Fibroblast of lung (primary cell): ENCODE measurements around the gene CAVIN1.

ENCODE experiments used
- EZH2 ChIP-seq: IDR thresholded peaks from 2 replicates; pipeline ENCODE4 v1.5.1; 2012; ENCODE audit warnings: low read length, control low read depth, mild to moderate bottlenecking; ENCODE audit errors: missing control alignments
- TF ChIP-seq, protein P1 (sequence below), 2 donors: IDR thresholded peaks in 1 of 2; conservative IDR thresholded peaks in 1 of 2; 1 replicate in 1 of 2; 2 replicates in 1 of 2; pipeline ENCODE4 v1.5.1; 2011 to 2012; ENCODE audit warnings: low read length in 2 of 2, control low read depth in 1 of 2, inconsistent platforms in 1 of 2, low read depth in 1 of 2, mild to moderate bottlenecking in 1 of 2

DNA sequence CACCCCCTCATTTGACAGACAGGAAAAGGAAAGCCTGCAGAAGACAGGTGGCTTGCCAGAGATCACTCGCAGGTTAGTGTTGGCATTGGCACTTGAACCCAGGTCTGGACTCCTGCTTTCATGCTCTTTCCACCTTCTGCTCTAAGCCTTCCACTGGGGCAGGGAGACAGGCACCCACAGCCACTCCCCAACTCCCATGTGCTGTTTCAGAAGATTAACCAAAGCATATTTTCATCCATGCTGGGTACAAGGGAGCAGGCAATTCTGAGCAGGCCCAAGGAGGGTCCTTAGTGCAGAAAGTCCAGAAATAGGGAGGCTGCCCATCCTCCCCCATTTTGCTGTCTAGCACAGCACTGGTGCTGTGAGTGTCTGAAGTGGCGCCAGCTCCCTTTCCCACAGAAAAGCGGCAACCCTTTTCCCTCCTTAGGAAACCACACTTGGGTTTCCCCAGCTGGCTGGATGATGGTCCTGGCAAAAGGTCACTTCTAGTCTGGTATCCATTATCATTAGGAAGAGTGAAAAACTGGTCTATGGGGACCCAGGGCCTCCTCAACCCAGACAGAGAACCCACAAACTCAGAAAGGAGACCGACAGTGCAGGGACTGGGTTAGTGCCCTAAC is 2.0 kb upstream of the CAVIN1 start:
- TF ChIP-seq, protein P1, sequence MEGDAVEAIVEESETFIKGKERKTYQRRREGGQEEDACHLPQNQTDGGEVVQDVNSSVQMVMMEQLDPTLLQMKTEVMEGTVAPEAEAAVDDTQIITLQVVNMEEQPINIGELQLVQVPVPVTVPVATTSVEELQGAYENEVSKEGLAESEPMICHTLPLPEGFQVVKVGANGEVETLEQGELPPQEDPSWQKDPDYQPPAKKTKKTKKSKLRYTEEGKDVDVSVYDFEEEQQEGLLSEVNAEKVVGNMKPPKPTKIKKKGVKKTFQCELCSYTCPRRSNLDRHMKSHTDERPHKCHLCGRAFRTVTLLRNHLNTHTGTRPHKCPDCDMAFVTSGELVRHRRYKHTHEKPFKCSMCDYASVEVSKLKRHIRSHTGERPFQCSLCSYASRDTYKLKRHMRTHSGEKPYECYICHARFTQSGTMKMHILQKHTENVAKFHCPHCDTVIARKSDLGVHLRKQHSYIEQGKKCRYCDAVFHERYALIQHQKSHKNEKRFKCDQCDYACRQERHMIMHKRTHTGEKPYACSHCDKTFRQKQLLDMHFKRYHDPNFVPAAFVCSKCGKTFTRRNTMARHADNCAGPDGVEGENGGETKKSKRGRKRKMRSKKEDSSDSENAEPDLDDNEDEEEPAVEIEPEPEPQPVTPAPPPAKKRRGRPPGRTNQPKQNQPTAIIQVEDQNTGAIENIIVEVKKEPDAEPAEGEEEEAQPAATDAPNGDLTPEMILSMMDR (conservative IDR thresholded peaks at IDR 0.05 in 1 of 2, IDR thresholded peaks at IDR 0.05 in 1 of 2; ENCODE audit: low read depth in 1 of 2, low read length in 2 of 2), result no peak
- no peak for TF ChIP-seq EZH2
